Urinary bladder (tissue), 4 donors: ENCODE data around the gene TSPAN32. TPM values are rescaled to one million over a fixed set of nuclear protein-coding genes. Genes with fewer than 3 reads are reported as not detected.

Experiments
- DNase-seq: peaks from one replicate; pipeline ENCODE4 v3.0.0-alpha.2; 2015; ENCODE audit errors: extremely low spot score
- H3K27ac ChIP-seq: one replicate; pipeline ENCODE4 v1.5.1; 2013; ENCODE audit warnings: low read depth, mild to moderate bottlenecking, moderate library complexity
- H3K36me3 ChIP-seq: one replicate; pipeline ENCODE4 v1.6.1; 2013; ENCODE audit warnings: mild to moderate bottlenecking, moderate library complexity; ENCODE audit not compliant: insufficient read depth
- H3K4me1 ChIP-seq: one replicate; pipeline ENCODE4 v1.6.1; 2013; ENCODE audit warnings: mild to moderate bottlenecking, moderate library complexity; ENCODE audit not compliant: insufficient read depth
- H3K4me3 ChIP-seq: one replicate; pipeline ENCODE4 v1.5.1; 2013; ENCODE audit warnings: low read depth, low read length
- WGBS: extraction: QIAGEN DNeasy Blood & Tissue Kit; methylation state at CpG from one replicate; pipeline ENCODE4 v1.1.7; 2013; 5-methylcytosine and 5-hydroxymethylcytosine counted together
- polyA plus RNA-seq: library from polyadenylated mRNA; stranded (reverse); fragments of 200-250 nt; gene quantifications from one replicate; pipeline ENCODE4 v1.2.3, GENCODE V29; 2013
- total RNA-seq: library from RNA; depleted of rRNA; stranded (reverse); fragments of >200 nt; gene quantifications from one replicate; pipeline ENCODE4 v1.2.3, GENCODE V29; 2014
- donor health status: healthy with polysubstance abuse.
- donor health status: healthy.

Gene TSPAN32
- total and polyA plus RNA-seq, 2 donors = 1.7 to 1.9 TPM

- 89% methylated on average over 23 of the region's 23 CpGs for WGBS
- DNase-seq = no peak
- H3K4me1 ChIP-seq = peaks cover 1% of the 10 kb centered on the region
- H3K4me3 ChIP-seq = no peak overlapping the region
- H3K27ac ChIP-seq = no peak overlapping the region
- H3K36me3 ChIP-seq = no peaks in the 10 kb centered on the region
Observed at GRCh38 chr11:2316169-2316962, 14.6 kb downstream of the TSPAN32 start.

- H3K27ac ChIP-seq = no peak overlapping the region
- WGBS = 90% methylated on average over 3 of the region's 3 CpGs
Observed at GRCh38 chr11:2316963-2317244, 15.1 kb downstream of the TSPAN32 start.

GRCh38 chr11:2317354-2318050 lies 15.7 kb downstream of the TSPAN32 start:
- no peak for DNase-seq
- no peak overlapping the region for H3K27ac ChIP-seq
- H3K36me3 ChIP-seq = no peaks in the 10 kb centered on the region
- H3K4me3 ChIP-seq = no peak overlapping the region
- WGBS = 94% methylated on average over 17 of the region's 17 CpGs
- no peaks in the 10 kb centered on the region for H3K4me1 ChIP-seq

More at GRCh38 chr11:2316963-2317244, 15.1 kb downstream of the TSPAN32 start:
- Histone ChIP-seq H3K4me3 (no peak overlapping the region), H3K36me3 (no peaks in the 10 kb centered on the region), H3K4me1 (peaks cover 1% of the 10 kb centered on the region)
- no peak for DNase-seq

GRCh38 chr11:2318123-2318522 lies 16.3 kb downstream of the TSPAN32 start:
- DNase-seq = no peak
- 81% methylated on average over 4 of the region's 4 CpGs for WGBS
- no peak overlapping the region for H3K4me3 ChIP-seq
- H3K36me3 ChIP-seq = no peaks in the 10 kb centered on the region
- no peaks in the 10 kb centered on the region for H3K4me1 ChIP-seq
- no peak overlapping the region for H3K27ac ChIP-seq

GRCh38 chr11:2318707-2319106 lies 16.9 kb downstream of the TSPAN32 start:
- WGBS = 96% methylated on average over 7 of the region's 7 CpGs
- Histone ChIP-seq H3K4me1 (no peaks in the 10 kb centered on the region), H3K4me3 (no peak overlapping the region), H3K27ac (no peak overlapping the region), H3K36me3 (no peaks in the 10 kb centered on the region)
- no peak for DNase-seq

- 60% methylated on average over 10 of the region's 10 CpGs for WGBS
- DNase-seq = no peak
Observed at GRCh38 chr11:2319791-2320472, 18.1 kb downstream of the TSPAN32 start.

GRCh38 chr11:2320568-2321310 lies 18.9 kb downstream of the TSPAN32 start:
- Histone ChIP-seq H3K4me1 (no peaks in the 10 kb centered on the region), H3K27ac (no peak overlapping the region), H3K4me3 (no peak overlapping the region), H3K36me3 (no peaks in the 10 kb centered on the region)
- WGBS = 87% methylated on average over 23 of the region's 23 CpGs
- no peak for DNase-seq

More at GRCh38 chr11:2319791-2320472, 18.1 kb downstream of the TSPAN32 start:
- Histone ChIP-seq H3K27ac (no peak overlapping the region), H3K4me1 (no peaks in the 10 kb centered on the region), H3K36me3 (no peaks in the 10 kb centered on the region), H3K4me3 (no peak overlapping the region)

- 84% methylated on average over 6 of the region's 6 CpGs for whole genome bisulfite sequencing
- H3K36me3 ChIP-seq = no peaks in the 10 kb centered on the region
- H3K27ac ChIP-seq = no peak overlapping the region
- H3K4me1 ChIP-seq = no peaks in the 10 kb centered on the region
- no peak for DNase-seq
- H3K4me3 ChIP-seq = no peak overlapping the region
Observed at GRCh38 chr11:2321311-2321683, 19.5 kb downstream of the TSPAN32 start.

- 84% methylated on average over 4 of the region's 4 CpGs for WGBS
- Histone ChIP-seq H3K4me1 (no peaks in the 10 kb centered on the region), H3K4me3 (no peak overlapping the region), H3K27ac (no peak overlapping the region), H3K36me3 (no peaks in the 10 kb centered on the region)
- DNase-seq = no peak
Observed at GRCh38 chr11:2325123-2325522, 23.3 kb downstream of the TSPAN32 start.

- DNase-seq = no peak
Observed at GRCh38 chr11:2325719-2326118, 23.9 kb downstream of the TSPAN32 start.

GRCh38 chr11:2327032-2327431 lies 25.2 kb downstream of the TSPAN32 start:
- H3K27ac ChIP-seq = no peak overlapping the region

More at GRCh38 chr11:2325719-2326118, 23.9 kb downstream of the TSPAN32 start:
- 54% methylated on average over 2 of the region's 2 CpGs for WGBS
- no peak overlapping the region for H3K4me3 ChIP-seq
- H3K36me3 ChIP-seq = no peaks in the 10 kb centered on the region
- no peak overlapping the region for H3K27ac ChIP-seq
- H3K4me1 ChIP-seq = no peaks in the 10 kb centered on the region

GRCh38 chr11:2328021-2328420 lies 26.2 kb downstream of the TSPAN32 start:
- WGBS = 91% methylated on average over 11 of the region's 11 CpGs
- H3K27ac ChIP-seq = no peak overlapping the region
- no peak overlapping the region for H3K4me3 ChIP-seq
- H3K36me3 ChIP-seq = no peaks in the 10 kb centered on the region
- H3K4me1 ChIP-seq = no peaks in the 10 kb centered on the region
- DNase-seq = no peak

More at GRCh38 chr11:2327032-2327431, 25.2 kb downstream of the TSPAN32 start:
- Histone ChIP-seq H3K4me1 (no peaks in the 10 kb centered on the region), H3K4me3 (no peak overlapping the region), H3K36me3 (no peaks in the 10 kb centered on the region)
- DNase-seq = no peak
- 90% methylated on average over 11 of the region's 11 CpGs for WGBS

GRCh38 chr11:2328656-2329354 lies 27.0 kb downstream of the TSPAN32 start:
- no peaks in the 10 kb centered on the region for H3K4me1 ChIP-seq
- no peak overlapping the region for H3K4me3 ChIP-seq
- WGBS = 92% methylated on average over 15 of the region's 15 CpGs
- H3K27ac ChIP-seq = no peak overlapping the region
- no peak for DNase-seq
- H3K36me3 ChIP-seq = no peaks in the 10 kb centered on the region
